Activated CD4-positive, alpha-beta memory T cell treated with anti-CD3 and anti-CD28 coated beads, Interleukin-2, amount 10 ng/mL, durations not matched to agents 7 days and 5 days (primary cell): ENCODE measurements around the gene CAPZA1. TPM values are rescaled to one million over a fixed set of nuclear protein-coding genes. Genes with fewer than 3 reads are reported as not detected.

ENCODE experiments used
- CTCF ChIA-PET: fragments of 350-600 bp; sonication (Branson Sonifier 250); formaldehyde crosslinking; loops from one replicate; lab custom pipeline; 2021; ENCODE audit warnings: antibody characterized with exemption, inconsistent platforms; lab: Charles Lee
- POLR2A ChIA-PET: fragments of 350-600 bp; sonication (Branson Sonifier 250); formaldehyde crosslinking; loops from one replicate; lab custom pipeline; 2021; ENCODE audit warnings: antibody characterized with exemption; lab: Charles Lee
- DNase-seq: peaks from one replicate; pipeline ENCODE4 v3.0.0-alpha.2; 2020
- H3K27ac Mint-ChIP-seq: one replicate; pipeline ENCODE4 v1.8.0; 2021; ENCODE audit warnings: mild to moderate bottlenecking, mixed read lengths
- H3K27me3 Mint-ChIP-seq: one replicate; pipeline ENCODE4 v1.8.0; 2021; ENCODE audit warnings: mixed read lengths
- H3K36me3 Mint-ChIP-seq: one replicate; pipeline ENCODE4 v1.8.0; 2021; ENCODE audit warnings: low read depth, mixed read lengths
- H3K4me1 Mint-ChIP-seq: one replicate; pipeline ENCODE4 v1.8.0; 2021; ENCODE audit warnings: mixed read lengths
- H3K4me3 Mint-ChIP-seq: one replicate; pipeline ENCODE4 v1.8.0; 2021; ENCODE audit warnings: mild to moderate bottlenecking, mixed read lengths
- H3K9me3 Mint-ChIP-seq: one replicate; pipeline ENCODE4 v1.8.0; 2021; ENCODE audit warnings: mixed read lengths
- total RNA-seq, 2 experiments: library from RNA; stranded (reverse); gene quantifications; one replicate each; pipeline ENCODE4 v1.2.3, GENCODE V29; 2021

The CAPZA1 gene
- total RNA-seq, 2 experiments from 2014 or later, result 340 to 342 TPM

DNA sequence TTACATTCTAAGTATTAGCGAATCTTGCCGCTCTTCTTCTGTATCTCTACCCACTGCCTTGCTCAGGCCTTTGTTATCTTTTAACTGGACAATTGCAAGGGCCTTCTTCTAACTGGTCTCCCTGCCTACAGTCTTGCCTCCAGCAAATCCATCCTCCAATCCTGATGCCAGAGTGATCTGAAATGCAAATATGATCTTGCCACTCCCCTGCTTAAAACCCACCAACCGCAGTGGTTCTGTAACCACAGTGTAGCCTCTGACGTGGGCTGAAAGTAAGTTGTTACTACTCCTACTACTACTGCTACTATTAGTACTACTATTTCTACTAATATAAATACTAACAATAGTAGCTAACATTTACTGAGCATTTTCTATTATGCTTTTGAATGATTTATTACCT is 67.2 kb downstream of the CAPZA1 start:
- POLR2A ChIA-PET, result interaction anchor here (2.3 kb wide), 1 partner anchor 11 kb away, joined by 6 read pairs; the partner anchor contains the start of gene MOV10
- Mint-ChIP-seq H3K36me3 (peaks cover 28% of the 10 kb centered on the region), H3K4me1 (peaks cover 4% of the 10 kb centered on the region), H3K4me3 (no peak overlapping the region), H3K27ac (no peak overlapping the region), H3K9me3 (no peaks in the 10 kb centered on the region), H3K27me3 (no peaks in the 10 kb centered on the region)
- CTCF ChIA-PET, result no interaction called here
- no peak for DNase-seq

DNA sequence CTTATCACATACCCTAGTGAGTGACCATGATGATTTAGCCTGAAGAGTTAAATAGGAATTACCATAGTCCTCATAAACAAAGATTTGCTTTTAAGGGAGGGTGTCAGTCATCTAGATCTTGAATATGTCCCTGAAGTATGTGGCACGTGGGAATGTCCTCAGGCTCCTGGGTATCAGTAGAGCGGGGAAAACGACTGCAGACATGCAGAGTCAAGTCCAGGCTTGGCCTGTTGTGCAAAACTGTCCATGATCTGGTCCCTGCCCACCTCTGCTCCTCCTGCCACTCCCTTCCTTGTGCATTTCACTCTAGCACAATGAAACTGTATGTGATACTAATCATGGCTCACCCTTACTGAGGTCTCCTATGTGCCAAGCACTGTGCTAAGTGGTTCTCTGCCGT is 67.7 kb downstream of the CAPZA1 start:
- CTCF ChIA-PET, result no interaction called here
- Mint-ChIP-seq H3K4me3 (no peak overlapping the region), H3K27me3 (no peaks in the 10 kb centered on the region), H3K9me3 (no peaks in the 10 kb centered on the region), H3K27ac (no peak overlapping the region), H3K36me3 (peaks cover 30% of the 10 kb centered on the region), H3K4me1 (peaks cover 4% of the 10 kb centered on the region)
- POLR2A ChIA-PET, result no interaction called here
- DNase-seq, result no peak

DNA sequence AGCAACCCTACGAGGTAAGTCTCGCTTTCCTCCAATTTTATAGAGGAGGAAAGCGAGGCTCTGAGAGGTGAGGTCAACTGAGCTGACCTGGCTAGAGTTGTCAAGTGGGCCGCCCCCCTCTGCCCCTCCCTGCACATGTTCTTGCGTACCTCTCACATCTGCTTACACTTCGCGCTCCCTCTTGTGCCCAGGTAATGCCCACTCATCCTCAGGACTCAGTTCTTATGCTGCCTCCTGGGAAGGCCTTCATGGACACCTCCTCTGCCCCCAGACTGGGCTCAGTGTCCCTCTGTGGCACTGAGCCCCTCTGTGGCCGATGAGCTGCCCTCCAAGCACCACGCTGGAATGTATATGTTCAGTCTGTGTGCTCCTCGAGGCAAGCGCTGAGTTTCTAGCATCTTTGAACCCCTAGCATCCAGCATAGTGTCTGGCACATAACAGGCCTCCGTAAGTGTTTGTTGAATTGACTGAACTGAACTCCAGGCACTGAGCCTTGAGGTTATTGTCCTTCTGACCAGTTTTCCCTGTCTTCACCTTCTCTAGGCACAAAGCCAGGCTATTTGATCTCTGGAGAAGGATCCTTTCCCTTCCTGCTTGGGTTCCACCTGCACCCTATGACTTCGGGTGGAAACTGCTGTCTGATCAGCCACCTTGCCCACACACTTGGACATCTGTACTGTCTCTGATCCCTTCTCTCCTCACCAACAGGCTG is 68.3 kb downstream of the CAPZA1 start:
- DNase-seq, result no peak
- ChIA-PET CTCF (no interaction called here), POLR2A (interaction anchor here (1.1 kb wide), 1 partner anchor 13 kb away, joined by 3 read pairs; the partner anchor contains the start of gene MOV10)
- Mint-ChIP-seq H3K27me3 (no peaks in the 10 kb centered on the region), H3K36me3 (peaks cover 31% of the 10 kb centered on the region), H3K4me1 (peaks cover 4% of the 10 kb centered on the region), H3K9me3 (no peaks in the 10 kb centered on the region), H3K27ac (no peak overlapping the region), H3K4me3 (no peak overlapping the region)

DNA sequence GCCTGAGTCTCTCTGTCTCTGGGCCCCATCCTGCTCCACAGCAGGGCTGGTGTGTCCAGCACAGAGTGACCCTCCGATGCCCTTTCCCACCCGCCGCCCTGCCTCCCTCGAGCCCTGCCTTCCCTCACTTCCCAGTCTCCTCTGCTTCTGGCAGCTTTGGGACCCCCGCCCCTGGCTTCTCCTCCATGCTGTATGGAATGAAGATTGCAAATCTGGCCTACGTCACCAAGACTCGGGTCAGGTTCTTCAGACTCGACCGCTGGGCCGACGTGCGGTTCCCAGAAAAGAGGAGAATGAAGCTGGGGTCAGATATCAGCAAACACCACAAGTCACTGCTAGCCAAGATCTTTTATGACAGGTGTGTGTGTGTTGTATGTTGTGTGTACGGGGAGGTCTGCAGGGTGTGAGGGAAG is 69.2 kb downstream of the CAPZA1 start:
- Mint-ChIP-seq H3K27me3 (no peaks in the 10 kb centered on the region), H3K9me3 (no peaks in the 10 kb centered on the region), H3K36me3 (peaks cover 33% of the 10 kb centered on the region), H3K4me1 (peaks cover 4% of the 10 kb centered on the region), H3K4me3 (no peak overlapping the region), H3K27ac (no peak overlapping the region)
- ChIA-PET POLR2A (interaction anchor here (1.1 kb wide), 1 partner anchor 14 kb away, joined by 3 read pairs; the partner anchor contains the start of gene MOV10), CTCF (no interaction called here)
- no peak for DNase-seq

DNA sequence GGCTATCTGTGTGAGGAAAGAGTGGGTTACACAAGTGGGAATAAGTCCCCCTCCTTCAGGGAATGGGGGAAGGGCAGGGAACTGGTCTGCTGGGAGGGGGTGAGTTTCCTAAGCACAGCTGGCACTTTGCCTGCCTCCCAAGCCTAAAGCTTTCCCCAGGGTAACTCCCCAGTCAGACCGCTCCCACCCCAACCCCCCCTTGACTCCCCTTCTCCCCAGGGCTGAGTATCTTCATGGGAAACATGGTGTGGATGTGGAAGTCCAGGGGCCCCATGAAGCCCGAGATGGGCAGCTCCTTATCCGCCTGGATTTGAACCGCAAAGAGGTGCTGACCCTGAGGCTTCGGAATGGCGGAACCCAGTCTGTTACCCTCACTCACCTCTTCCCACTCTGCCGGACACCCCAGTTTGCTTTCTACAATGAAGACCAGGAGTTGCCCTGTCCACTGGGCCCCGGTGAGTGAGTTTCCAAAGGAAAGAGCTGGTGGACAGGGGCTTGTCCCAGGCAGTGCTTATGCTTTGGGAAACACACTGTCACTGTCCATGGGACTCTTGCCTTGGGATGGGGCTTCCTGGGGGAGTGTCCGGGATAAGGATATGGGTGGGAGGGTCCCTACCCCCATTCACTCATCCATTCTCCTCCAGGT is 69.7 kb downstream of the CAPZA1 start:
- POLR2A ChIA-PET, result interaction anchor here (1.1 kb wide), 1 partner anchor 15 kb away, joined by 3 read pairs; the partner anchor contains the start of gene MOV10
- no peak for DNase-seq
- H3K9me3 Mint-ChIP-seq, result no peaks in the 10 kb centered on the region
- H3K27ac Mint-ChIP-seq, result no peak overlapping the region
- CTCF ChIA-PET, result no interaction called here
- no peaks in the 10 kb centered on the region for H3K27me3 Mint-ChIP-seq
- peaks cover 33% of the 10 kb centered on the region for H3K36me3 Mint-ChIP-seq
- H3K4me3 Mint-ChIP-seq, result no peak overlapping the region
- H3K4me1 Mint-ChIP-seq, result peaks cover 4% of the 10 kb centered on the region

DNA sequence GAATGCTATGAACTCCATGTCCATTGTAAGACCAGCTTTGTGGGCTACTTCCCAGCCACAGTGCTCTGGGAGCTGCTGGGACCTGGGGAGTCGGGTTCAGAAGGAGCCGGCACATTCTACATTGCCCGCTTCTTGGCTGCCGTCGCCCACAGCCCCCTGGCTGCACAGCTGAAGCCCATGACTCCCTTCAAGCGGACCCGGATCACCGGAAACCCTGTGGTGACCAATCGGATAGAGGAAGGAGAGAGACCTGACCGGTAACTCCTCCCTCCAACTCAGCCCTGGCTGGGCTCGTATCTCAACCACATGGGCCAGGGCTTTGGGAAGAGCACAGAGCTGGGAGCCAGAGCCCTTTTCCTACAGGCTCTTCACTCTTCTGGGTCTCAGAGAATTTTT is 70.2 kb downstream of the CAPZA1 start:
- POLR2A ChIA-PET, result no interaction called here

DNA sequence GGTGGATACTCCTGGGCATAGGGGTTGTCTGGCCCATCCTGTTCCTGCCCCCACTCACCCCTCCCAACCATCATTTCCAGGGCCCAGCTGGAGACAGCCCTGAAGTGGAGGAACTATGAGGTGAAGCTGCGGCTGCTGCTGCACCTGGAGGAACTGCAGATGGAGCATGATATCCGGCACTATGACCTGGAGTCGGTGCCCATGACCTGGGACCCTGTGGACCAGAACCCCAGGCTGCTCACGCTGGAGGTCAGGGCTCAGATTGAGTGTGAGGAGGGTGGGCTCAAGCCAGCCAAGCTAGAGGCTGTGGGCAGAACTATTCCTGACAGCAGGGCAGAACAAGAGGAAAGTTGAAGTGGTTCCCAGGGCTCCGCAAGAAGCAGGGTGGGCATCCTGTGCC is 73.0 kb downstream of the CAPZA1 start:
- Mint-ChIP-seq H3K4me1 (peaks cover 4% of the 10 kb centered on the region), H3K4me3 (no peak overlapping the region), H3K36me3 (peaks cover 40% of the 10 kb centered on the region), H3K27me3 (no peaks in the 10 kb centered on the region), H3K9me3 (no peaks in the 10 kb centered on the region), H3K27ac (no peak overlapping the region)
- ChIA-PET POLR2A (interaction anchor here (1.5 kb wide), 1 partner anchor 75 kb away, joined by 3 read pairs; no protein-coding TSS in a partner anchor), CTCF (no interaction called here)
- no peak for DNase-seq

More for the DNA sequence above, 70.2 kb downstream of the CAPZA1 start:
- H3K9me3 Mint-ChIP-seq, result no peaks in the 10 kb centered on the region
- no peak overlapping the region for H3K27ac Mint-ChIP-seq
- CTCF ChIA-PET, result no interaction called here
- no peak overlapping the region for H3K4me3 Mint-ChIP-seq
- H3K36me3 Mint-ChIP-seq, result peaks cover 33% of the 10 kb centered on the region
- DNase-seq, result no peak
- peaks cover 4% of the 10 kb centered on the region for H3K4me1 Mint-ChIP-seq
- no peaks in the 10 kb centered on the region for H3K27me3 Mint-ChIP-seq

DNA sequence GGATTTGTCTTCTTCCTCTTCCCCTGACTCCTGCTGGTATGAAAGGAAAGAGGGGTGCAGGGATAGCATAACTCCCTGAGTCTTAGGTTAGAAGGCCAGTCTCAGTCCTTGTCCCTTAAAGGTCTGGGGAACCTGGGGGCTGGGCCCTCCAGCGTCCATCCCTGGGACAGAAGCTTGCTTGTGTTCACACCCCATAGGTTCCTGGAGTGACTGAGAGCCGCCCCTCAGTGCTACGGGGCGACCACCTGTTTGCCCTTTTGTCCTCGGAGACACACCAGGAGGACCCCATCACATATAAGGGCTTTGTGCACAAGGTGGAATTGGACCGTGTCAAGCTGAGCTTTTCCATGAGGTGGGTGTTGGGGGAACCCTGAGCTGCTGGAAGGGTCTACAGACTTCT is 74.2 kb downstream of the CAPZA1 start:
- no peaks in the 10 kb centered on the region for H3K27me3 Mint-ChIP-seq
- no peaks in the 10 kb centered on the region for H3K9me3 Mint-ChIP-seq
- H3K36me3 Mint-ChIP-seq, result peaks cover 40% of the 10 kb centered on the region
- no peak for DNase-seq
- CTCF ChIA-PET, result interaction anchor here (0.7 kb wide), 1 partner anchor 1170 kb away, joined by 3 read pairs; no protein-coding TSS in a partner anchor
- peaks cover 3% of the 10 kb centered on the region for H3K4me1 Mint-ChIP-seq
- POLR2A ChIA-PET, result interaction anchor here (1.5 to 1.6 kb wide), 2 partner anchors 20 to 76 kb away, joined by 3 to 5 read pairs; partner anchors contain the start of gene MOV10
- H3K27ac Mint-ChIP-seq, result no peak overlapping the region
- H3K4me3 Mint-ChIP-seq, result no peak overlapping the region

DNA sequence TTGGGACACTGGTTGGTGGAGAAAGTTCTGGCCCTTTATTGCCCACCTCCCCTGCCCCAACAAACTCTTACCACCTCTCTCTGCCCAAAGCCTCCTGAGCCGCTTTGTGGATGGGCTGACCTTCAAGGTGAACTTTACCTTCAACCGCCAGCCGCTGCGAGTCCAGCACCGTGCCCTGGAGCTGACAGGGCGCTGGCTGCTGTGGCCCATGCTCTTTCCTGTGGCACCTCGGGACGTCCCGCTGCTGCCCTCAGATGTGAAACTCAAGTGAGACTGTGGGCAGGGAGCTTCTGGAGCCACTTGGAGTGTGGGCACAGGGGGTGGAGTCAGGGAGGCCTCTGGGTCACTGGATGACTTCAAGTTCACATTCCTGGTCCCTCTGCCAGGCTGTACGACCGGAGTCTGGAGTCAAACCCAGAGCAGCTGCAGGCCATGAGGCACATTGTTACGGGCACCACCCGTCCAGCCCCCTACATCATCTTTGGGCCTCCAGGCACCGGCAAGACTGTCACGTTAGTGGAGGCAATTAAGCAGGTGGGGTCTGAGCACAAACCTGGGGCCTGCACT is 74.8 kb downstream of the CAPZA1 start:
- H3K27me3 Mint-ChIP-seq, result no peaks in the 10 kb centered on the region
- DNase-seq, result no peak
- H3K27ac Mint-ChIP-seq, result no peak overlapping the region
- CTCF ChIA-PET, result no interaction called here
- H3K9me3 Mint-ChIP-seq, result no peaks in the 10 kb centered on the region
- peaks cover 42% of the 10 kb centered on the region for H3K36me3 Mint-ChIP-seq
- peaks cover 6% of the 10 kb centered on the region for H3K4me1 Mint-ChIP-seq
- H3K4me3 Mint-ChIP-seq, result no peak overlapping the region
- POLR2A ChIA-PET, result interaction anchor here (1.5 to 1.6 kb wide), 2 partner anchors 20 to 77 kb away, joined by 3 to 5 read pairs; partner anchors contain the start of gene MOV10

DNA sequence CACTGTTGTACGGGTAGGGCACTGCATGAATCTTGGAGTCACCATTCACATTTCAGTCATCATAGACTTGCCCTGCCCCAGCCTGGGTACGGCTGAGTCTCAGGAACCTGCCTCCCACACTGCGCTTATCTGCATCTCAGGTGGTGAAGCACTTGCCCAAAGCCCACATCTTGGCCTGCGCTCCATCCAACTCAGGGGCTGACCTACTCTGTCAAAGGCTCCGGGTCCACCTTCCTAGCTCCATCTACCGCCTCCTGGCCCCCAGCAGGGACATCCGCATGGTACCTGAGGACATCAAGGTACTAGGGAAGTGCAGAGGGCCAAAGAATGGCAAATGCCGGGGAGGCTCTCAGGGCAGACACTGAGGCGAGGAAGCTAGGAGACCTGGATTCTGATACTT is 75.6 kb downstream of the CAPZA1 start:
- no peaks in the 10 kb centered on the region for H3K9me3 Mint-ChIP-seq
- DNase-seq, result no peak
- H3K36me3 Mint-ChIP-seq, result peaks cover 42% of the 10 kb centered on the region
- CTCF ChIA-PET, result no interaction called here
- H3K4me3 Mint-ChIP-seq, result no peak overlapping the region
- no peaks in the 10 kb centered on the region for H3K27me3 Mint-ChIP-seq
- POLR2A ChIA-PET, result interaction anchor here (0.7 kb wide), 1 partner anchor 9 kb away, joined by 4 read pairs; no protein-coding TSS in a partner anchor
- H3K4me1 Mint-ChIP-seq, result peaks cover 13% of the 10 kb centered on the region
- no peak overlapping the region for H3K27ac Mint-ChIP-seq

DNA sequence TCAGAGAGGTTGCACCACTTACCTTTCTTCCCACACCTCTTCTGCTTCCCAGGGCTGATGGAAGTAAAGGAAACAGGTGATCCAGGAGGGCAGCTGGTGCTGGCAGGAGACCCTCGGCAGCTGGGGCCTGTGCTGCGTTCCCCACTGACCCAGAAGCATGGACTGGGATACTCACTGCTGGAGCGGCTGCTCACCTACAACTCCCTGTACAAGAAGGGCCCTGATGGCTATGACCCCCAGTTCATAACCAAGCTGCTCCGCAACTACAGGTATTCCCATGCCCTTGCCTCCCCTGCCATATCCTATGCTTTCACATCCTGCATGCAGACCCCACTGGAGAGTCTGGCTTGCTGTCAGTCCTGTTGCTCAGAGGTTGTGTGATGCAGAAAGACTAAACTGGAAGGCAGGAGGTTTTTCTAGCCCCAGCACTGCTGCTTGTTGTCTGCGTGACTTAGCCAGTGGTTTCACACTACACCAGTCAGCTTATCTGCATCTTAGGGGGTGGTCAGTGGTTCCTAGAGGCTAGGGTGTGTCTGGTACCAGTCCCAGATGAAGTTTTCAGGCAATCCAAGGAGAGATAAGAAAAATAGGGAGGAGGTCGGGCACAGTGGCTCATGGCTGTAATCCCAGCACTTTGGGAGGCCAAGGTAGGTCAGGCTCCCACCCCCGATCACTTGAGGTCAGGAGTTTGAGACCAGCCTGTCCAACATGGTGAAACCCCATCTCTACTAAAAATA is 77.1 kb downstream of the CAPZA1 start:
- H3K27ac Mint-ChIP-seq, result no peak overlapping the region

DNA sequence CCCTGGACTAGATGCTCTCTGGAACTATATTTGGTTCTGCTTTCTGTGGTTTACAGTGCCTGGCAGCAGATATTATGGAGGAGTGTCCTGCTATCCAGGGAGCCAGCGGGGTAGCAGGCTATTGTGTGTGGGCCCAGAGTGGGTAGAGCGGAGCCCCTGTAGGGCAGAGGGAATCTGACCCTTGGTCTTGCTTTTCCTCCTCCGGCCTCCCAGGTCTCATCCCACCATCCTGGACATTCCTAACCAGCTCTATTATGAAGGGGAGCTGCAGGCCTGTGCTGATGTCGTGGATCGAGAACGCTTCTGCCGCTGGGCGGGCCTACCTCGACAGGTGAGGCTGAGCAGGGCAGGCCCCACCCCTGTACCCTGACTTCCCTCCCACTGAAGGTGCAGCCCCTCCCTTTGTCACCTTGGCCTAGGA is 78.2 kb downstream of the CAPZA1 start:
- Mint-ChIP-seq H3K27ac (no peak overlapping the region), H3K4me1 (peaks cover 38% of the 10 kb centered on the region)
- POLR2A ChIA-PET, result interaction anchor here (1.8 to 5.9 kb wide), 2 partner anchors 11 to 22 kb away, joined by 9 to 34 read pairs; partner anchors contain the start of gene MOV10

More for the DNA sequence above, 77.1 kb downstream of the CAPZA1 start:
- no peaks in the 10 kb centered on the region for H3K9me3 Mint-ChIP-seq
- DNase-seq, result no peak
- ChIA-PET CTCF (interaction anchor here (1.5 kb wide), 1 partner anchor 19 kb away, joined by 4 read pairs; the partner anchor contains the start of gene PPM1J), POLR2A (interaction anchor here (5.9 kb wide), 1 partner anchor 21 kb away, joined by 34 read pairs; the partner anchor contains the start of gene MOV10)
- peaks cover 45% of the 10 kb centered on the region for H3K36me3 Mint-ChIP-seq
- H3K27me3 Mint-ChIP-seq, result no peaks in the 10 kb centered on the region
- peaks cover 27% of the 10 kb centered on the region for H3K4me1 Mint-ChIP-seq
- H3K4me3 Mint-ChIP-seq, result no peak overlapping the region

More for the DNA sequence above, 78.2 kb downstream of the CAPZA1 start:
- CTCF ChIA-PET, result interaction anchor here (1.5 kb wide), 1 partner anchor 18 kb away, joined by 4 read pairs; the partner anchor contains the start of gene PPM1J
- no peak overlapping the region for H3K4me3 Mint-ChIP-seq
- H3K9me3 Mint-ChIP-seq, result no peaks in the 10 kb centered on the region
- peaks cover 48% of the 10 kb centered on the region for H3K36me3 Mint-ChIP-seq
- DNase-seq, result no peak
- no peaks in the 10 kb centered on the region for H3K27me3 Mint-ChIP-seq
